RWPE1 (cell line): ENCODE data around the gene RAET1E.
"Not testable (repeated sequence)": the region's sequence is repeated elsewhere in the genome, so short reads cannot be mapped to it uniquely, and the experiment has no call there.

ENCODE experiments used
- CTCF ChIA-PET: fragments of 350-600 bp; sonication (Branson Sonifier 250); formaldehyde crosslinking; extraction: SDS; loops from one replicate; lab custom pipeline; 2021; lab: Yijun Ruan, JAX
- POLR2A ChIA-PET: fragments of 400-600 bp; formaldehyde crosslinking; extraction: SDS; loops from one replicate; lab custom pipeline; 2020; ENCODE audit warnings: antibody characterized with exemption; ENCODE audit not compliant: low non-redundant PET; lab: Yijun Ruan, JAX
- DNase-seq: peaks from one replicate; pipeline ENCODE4 v3.0.0; 2012; ENCODE audit warnings: low spot score
- H3K27ac ChIP-seq: fragments of 450-650 bp; 2 replicates; pipeline ENCODE4 v1.5.1; 2017
- CTCF ChIP-seq: fragments of 450-650 bp; conservative IDR thresholded peaks from 2 replicates; pipeline ENCODE4 v1.5.1; 2017; ENCODE audit warnings: low read depth, mild to moderate bottlenecking

RAET1E gene

GRCh38 chr6:149935246-149935645 lies 37.3 kb upstream of the RAET1E start:
- no peak for DNase-seq
- ChIA-PET CTCF (interaction anchor here (0.6 to 1.5 kb wide), 3 partner anchors 103 to 1161 kb away, joined by 3 to 5 read pairs (median 3); no protein-coding TSS in a partner anchor), POLR2A (no interaction called here)
- no peak for TF ChIP-seq CTCF
- no peak overlapping the region for H3K27ac ChIP-seq

DNA sequence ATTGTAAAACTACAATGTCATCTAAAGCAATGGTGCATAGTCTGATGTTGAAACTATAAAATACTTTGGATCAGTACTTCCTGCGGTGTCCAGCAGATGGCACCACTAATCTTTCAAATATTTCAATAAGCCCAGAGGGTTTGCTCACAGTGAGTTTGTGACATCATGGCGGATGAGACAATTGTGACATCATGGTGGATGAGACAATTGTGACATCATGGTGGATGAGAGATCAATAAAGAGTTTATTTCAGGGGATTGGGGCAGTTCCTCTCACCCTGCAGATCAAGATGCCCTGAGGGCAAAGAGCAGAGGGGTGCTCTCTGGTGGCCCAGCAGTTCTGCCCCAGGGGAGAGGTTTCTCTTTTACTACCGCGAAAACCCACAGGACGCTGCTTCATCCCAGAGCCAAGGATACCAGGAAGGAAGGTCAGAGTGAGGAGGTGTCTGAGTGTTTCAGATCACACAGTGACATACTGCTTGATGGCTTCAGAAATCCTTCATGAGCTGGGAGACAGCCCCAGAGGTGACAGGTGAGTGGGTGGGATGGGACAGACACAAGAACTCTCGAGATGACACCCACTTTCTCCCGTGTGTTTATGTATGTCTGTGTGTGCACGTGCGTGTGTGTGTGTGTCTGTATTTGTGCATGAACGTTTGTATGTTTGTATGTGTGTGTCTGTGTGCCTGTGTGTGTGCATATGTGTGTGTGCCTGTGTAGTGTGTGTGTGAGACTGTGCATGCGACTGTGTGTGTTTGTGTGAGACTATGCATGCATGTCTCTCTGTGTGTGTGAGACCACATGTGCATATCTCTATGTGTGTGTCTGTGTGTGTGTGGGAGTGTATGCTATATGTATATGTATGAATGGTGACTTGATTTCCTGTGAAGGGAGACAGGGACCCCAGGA lies 36.6 kb upstream of the RAET1E start:
- no peak for DNase-seq
- TF ChIP-seq CTCF, result peak; percentile 84
- CTCF ChIA-PET, result interaction anchor here (0.6 to 1.5 kb wide), 3 partner anchors 102 to 1161 kb away, joined by 3 to 5 read pairs (median 3); no protein-coding TSS in a partner anchor
- POLR2A ChIA-PET, result no interaction called here
- H3K27ac ChIP-seq, result no peak overlapping the region

DNA sequence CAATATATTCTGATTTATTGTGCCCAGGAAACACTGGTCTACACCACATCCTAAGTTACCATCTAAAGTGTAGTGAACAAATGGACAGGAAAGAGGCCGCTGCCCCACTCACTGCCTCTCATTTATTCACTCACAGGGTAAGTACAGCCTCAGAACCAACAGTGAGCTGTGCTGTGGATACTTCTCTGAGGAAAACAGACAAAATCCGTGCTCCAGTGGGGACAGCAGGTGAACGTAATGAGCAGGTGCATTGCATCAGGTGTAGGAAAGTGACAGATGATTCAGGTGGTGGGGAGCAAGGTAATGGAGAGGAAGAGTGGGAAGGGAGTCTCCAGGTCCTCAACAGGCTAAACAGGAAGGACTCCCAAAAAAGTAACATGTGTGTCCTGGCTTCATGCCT lies 35.5 kb upstream of the RAET1E start:
- no peak overlapping the region for H3K27ac ChIP-seq
- ChIA-PET CTCF (no interaction called here), POLR2A (no interaction called here)
- DNase-seq, result no peak
- no peak for TF ChIP-seq CTCF

DNA sequence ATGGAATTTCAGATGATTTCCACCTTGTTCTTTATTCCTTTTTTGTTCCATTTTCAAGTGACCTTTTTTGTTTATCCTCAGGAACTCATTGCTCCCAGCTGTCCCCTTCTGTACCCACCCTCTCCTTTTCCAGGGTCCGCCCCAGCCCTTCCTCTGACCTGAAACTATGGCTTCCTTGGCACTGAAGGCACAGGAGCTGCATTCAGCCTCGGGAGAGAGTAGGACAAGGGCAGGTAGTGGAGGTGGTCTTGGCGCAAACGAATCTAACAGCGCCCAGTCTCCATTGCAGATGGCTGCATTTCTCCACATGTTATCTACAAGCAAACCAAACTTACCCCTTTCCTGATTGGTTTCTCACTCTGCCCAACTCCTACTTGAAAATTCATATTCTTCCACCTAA lies 35.1 kb upstream of the RAET1E start:
- DNase-seq, result no peak
- CTCF ChIA-PET, result interaction anchor here (0.8 kb wide), 1 partner anchor 99 kb away, joined by 4 read pairs; no protein-coding TSS in a partner anchor
- POLR2A ChIA-PET, result no interaction called here
- no peak for TF ChIP-seq CTCF
- no peak overlapping the region for H3K27ac ChIP-seq

GRCh38 chr6:149931501-149931900 lies 33.6 kb upstream of the RAET1E start:
- no peak for TF ChIP-seq CTCF
- ChIA-PET CTCF (no interaction called here), POLR2A (no interaction called here)
- no peak for DNase-seq
- H3K27ac ChIP-seq, result no peak overlapping the region

- ChIA-PET CTCF (no interaction called here), POLR2A (no interaction called here)
- 0 out of 2 replicates have a peak, but pooled peaks have one; percentile 13 for TF ChIP-seq CTCF
- no peak overlapping the region for H3K27ac ChIP-seq
- DNase-seq, result no peak
Measured at GRCh38 chr6:149929422-149929821, 31.5 kb upstream of the RAET1E start.

GRCh38 chr6:149927025-149927424 lies 29.1 kb upstream of the RAET1E start:
- CTCF ChIA-PET, result interaction anchor here (0.9 kb wide), 1 partner anchor 76 kb away, joined by 3 read pairs; no protein-coding TSS in a partner anchor
- DNase-seq, POLR2A ChIA-PET, H3K27ac ChIP-seq: not testable (repeated sequence)
